Measurements from ENCODE around the gene DSG4.

DNA sequence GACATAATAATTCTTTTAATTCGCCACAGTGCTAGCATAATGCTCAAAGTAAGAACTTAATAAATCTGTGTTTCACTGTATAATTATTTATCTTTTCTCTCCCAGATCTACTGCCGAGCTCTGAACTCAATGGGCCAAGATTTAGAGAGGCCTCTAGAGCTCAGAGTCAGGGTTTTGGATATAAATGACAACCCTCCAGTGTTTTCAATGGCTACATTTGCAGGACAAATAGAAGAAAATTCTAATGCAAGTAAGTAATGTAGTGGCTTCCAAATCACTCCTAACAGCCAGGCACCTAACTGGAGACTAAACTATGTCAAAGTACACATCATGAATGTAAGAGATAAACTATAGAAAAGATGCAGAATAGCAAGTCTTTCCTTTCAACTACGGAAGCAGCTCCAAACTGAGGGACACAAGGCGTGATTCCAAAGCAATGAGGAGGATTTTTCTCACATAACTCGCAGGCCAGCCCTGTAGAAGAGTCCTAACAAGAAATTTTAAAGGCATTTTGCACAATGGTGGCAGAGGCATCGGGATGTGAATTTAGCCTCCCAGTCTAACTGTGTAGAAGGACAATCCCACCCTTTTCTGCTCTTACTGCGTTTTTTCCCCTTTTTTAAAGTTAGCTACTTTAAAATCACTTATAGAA, 46.7 kb upstream of the DSG4 start:
- TF ChIP-seq, protein P1, sequence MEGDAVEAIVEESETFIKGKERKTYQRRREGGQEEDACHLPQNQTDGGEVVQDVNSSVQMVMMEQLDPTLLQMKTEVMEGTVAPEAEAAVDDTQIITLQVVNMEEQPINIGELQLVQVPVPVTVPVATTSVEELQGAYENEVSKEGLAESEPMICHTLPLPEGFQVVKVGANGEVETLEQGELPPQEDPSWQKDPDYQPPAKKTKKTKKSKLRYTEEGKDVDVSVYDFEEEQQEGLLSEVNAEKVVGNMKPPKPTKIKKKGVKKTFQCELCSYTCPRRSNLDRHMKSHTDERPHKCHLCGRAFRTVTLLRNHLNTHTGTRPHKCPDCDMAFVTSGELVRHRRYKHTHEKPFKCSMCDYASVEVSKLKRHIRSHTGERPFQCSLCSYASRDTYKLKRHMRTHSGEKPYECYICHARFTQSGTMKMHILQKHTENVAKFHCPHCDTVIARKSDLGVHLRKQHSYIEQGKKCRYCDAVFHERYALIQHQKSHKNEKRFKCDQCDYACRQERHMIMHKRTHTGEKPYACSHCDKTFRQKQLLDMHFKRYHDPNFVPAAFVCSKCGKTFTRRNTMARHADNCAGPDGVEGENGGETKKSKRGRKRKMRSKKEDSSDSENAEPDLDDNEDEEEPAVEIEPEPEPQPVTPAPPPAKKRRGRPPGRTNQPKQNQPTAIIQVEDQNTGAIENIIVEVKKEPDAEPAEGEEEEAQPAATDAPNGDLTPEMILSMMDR (conservative IDR thresholded peaks at IDR 0.05 in 1 of 2, IDR thresholded peaks at IDR 0.05 in 1 of 2; ENCODE audit: low read depth in 1 of 2, low read length in 2 of 2) = no peak
- TF ChIP-seq EZH2 (IDR thresholded peaks at IDR 0.05; ENCODE audit: low read length, missing control alignments) = no peak

All from fibroblast of lung (primary cell).